OCI-LY3 (cell line): ENCODE measurements around the gene ARHGAP40.

ENCODE experiments used
- EZH2phosphoT487 ChIP-seq: fragments of 200-600 bp; shearing (Covaris generic); IDR thresholded peaks from 2 replicates; pipeline ENCODE4 v1.6.1; 2018; ENCODE audit warnings: antibody characterized with exemption, mixed run types, low read depth
- TF ChIP-seq, protein P1 (sequence below): fragments of 200-600, 300-600 bp; sonication (generic); IDR thresholded peaks from 2 replicates; pipeline ENCODE4 v1.5.1; 2014; ENCODE audit warnings: antibody characterized with exemption, low read length, low read depth

DNA sequence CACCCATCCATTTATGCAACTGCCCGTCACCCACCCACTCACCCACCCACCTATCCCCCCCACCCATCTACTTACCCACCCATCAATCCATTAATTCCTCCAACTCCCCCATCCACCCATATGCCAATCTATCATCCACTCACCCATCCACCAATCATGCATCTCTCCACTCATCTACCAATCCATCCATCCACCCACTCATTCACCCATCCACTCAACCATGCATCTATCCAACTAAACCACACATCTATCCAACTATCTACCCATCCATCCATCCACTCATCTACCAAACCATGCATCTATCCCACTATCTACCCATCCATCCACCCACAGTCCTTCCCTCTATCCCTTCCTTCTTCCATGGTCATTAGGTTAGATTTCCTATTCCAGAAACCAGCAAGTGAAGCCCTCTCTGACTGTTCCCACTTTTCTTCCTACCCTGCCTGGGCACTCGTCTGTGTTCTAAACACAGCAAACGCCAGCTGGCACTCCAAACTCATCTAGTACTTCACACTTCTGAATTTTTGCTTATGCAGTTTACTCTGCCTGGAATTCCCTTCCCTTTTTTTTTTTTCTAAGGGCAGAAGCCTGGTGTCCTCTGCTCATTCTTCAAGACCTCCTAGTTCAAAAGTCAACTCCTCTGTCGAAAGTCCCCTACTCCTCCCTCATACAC lies 43.1 kb downstream of the ARHGAP40 start:
- TF ChIP-seq, protein P1, sequence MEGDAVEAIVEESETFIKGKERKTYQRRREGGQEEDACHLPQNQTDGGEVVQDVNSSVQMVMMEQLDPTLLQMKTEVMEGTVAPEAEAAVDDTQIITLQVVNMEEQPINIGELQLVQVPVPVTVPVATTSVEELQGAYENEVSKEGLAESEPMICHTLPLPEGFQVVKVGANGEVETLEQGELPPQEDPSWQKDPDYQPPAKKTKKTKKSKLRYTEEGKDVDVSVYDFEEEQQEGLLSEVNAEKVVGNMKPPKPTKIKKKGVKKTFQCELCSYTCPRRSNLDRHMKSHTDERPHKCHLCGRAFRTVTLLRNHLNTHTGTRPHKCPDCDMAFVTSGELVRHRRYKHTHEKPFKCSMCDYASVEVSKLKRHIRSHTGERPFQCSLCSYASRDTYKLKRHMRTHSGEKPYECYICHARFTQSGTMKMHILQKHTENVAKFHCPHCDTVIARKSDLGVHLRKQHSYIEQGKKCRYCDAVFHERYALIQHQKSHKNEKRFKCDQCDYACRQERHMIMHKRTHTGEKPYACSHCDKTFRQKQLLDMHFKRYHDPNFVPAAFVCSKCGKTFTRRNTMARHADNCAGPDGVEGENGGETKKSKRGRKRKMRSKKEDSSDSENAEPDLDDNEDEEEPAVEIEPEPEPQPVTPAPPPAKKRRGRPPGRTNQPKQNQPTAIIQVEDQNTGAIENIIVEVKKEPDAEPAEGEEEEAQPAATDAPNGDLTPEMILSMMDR = no peak
- no peak for TF ChIP-seq EZH2phosphoT487
